ENCODE data around the gene RELL1.
A peak's percentile ranks its signal among the peaks of the same experiment; 100 is the strongest.

RELL1 gene

DNA sequence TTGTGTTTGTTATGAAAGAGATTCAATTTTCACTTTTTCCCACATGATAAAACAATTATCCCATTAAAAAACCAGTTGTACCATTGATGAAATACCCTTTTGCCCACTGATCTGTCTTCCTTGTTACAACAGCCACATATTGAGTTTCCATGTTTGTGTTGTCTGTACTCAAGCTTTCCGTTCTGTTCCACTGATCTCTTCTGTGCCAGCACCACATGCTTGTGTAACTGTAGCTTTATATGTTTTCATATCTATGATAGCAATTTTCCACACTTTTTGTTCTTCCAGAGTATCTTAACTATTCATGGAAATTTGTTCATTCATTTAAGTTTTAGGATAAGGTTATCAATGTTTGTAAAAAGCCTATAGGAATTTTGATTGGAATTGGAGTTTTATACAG lies 24.3 kb upstream of the RELL1 start:
- no peak overlapping the region for H3K27ac Mint-ChIP-seq
- H3K9me3 Mint-ChIP-seq: no peaks in the 10 kb centered on the region
- H3K4me1 Mint-ChIP-seq: no peaks in the 10 kb centered on the region
- H3K36me3 Mint-ChIP-seq: no peaks in the 10 kb centered on the region
- H3K27me3 Mint-ChIP-seq: no peaks in the 10 kb centered on the region
- no peak overlapping the region for H3K4me3 Mint-ChIP-seq

DNA sequence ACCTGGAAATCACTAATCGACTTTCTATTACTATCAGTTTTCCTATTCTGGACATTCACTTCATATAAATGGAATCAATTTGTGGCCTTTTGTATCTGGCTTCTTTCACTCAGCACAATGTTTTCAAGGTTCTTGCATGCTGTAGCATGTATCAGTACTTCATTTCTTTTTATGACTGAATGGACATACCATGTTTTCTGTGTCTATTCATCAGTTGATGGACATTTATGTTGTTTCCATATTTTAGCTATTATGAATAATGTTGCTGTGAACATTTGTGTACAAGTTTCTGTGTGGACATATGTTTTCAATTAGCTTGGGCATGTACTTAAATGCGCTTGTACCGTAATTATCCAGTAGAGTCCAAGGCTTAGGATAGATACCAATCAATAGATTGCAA lies 19.9 kb upstream of the RELL1 start:
- Mint-ChIP-seq H3K4me1 (no peaks in the 10 kb centered on the region), H3K9me3 (no peaks in the 10 kb centered on the region), H3K27ac (no peak overlapping the region), H3K36me3 (no peaks in the 10 kb centered on the region), H3K4me3 (no peak overlapping the region), H3K27me3 (no peaks in the 10 kb centered on the region)

DNA sequence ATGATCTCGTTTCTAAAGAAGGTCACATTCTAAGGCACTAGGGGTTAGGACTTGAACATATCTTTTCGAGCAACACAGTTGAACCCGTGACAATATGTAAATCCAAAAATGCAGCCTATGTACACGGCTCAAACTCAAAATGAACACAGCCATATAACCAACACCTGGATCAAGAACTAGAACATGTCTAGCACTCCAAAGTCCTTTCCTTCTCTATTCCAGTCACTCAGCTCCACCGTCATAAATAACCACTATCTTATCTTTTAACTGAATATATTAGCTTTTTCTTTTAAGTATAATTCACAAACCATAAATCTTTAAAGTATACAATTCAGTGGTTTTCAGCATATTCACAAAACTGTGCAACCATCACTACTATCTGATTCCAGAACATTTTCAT lies 19.4 kb upstream of the RELL1 start:
- Mint-ChIP-seq H3K9me3 (no peaks in the 10 kb centered on the region), H3K4me1 (no peaks in the 10 kb centered on the region), H3K27me3 (no peaks in the 10 kb centered on the region), H3K4me3 (no peak overlapping the region), H3K36me3 (no peaks in the 10 kb centered on the region), H3K27ac (no peak overlapping the region)

DNA sequence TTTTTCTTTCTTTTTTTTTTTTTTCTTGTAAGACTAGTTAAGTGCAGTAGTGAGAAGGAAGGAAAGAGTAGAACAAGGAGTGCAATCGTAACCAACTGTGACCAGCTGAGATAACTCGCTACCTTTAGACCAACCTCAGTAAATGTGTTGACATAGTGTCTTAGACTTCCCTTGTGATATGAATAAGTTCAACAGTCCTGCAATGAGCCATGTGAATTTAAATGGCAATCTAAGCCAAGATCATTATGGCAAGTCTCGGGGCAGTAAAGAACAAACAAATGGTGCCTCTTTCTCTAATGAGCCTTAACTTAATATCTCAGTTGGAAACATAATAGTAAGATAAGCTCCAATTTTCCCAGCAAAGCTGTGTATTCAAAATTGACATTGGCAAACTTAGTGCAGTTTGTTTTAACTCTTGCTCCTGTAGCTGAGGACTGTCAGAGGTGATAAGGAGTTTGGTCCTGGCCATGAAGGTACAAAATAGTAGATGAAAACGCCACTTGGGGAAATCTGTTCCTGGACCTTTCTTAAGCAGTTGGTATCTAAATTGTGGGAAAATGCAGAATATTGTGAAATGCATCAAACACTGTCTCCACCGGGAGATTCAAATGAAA lies 13.8 kb upstream of the RELL1 start:
- Mint-ChIP-seq H3K9me3 (no peaks in the 10 kb centered on the region), H3K4me3 (no peak overlapping the region), H3K27ac (no peak overlapping the region)

DNA sequence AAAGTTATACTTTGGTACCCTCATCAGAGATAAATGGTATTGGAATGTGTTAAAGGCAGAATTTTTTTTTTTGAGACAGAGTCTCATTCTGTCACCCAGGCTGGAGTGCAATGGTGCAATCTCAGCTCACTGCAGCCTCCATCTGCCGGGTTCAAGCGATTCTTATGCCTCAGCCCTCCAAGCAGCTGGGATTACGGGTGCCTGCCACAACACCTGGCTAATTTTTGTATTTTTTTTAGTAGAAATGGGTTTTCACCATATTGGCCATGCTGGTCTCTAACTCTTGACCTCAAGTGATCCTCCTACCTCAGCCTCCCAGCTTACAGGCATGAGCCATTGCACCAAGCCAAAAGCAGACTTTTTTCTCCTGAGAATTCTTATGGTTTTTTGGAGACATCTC lies 11.4 kb upstream of the RELL1 start:
- no peaks in the 10 kb centered on the region for H3K4me1 Mint-ChIP-seq
- no peaks in the 10 kb centered on the region for H3K27me3 Mint-ChIP-seq
- no peaks in the 10 kb centered on the region for H3K9me3 Mint-ChIP-seq
- H3K4me3 Mint-ChIP-seq: no peak overlapping the region
- H3K36me3 Mint-ChIP-seq: no peaks in the 10 kb centered on the region
- no peak overlapping the region for H3K27ac Mint-ChIP-seq

More for the DNA sequence above, 13.8 kb upstream of the RELL1 start:
- Mint-ChIP-seq H3K27me3 (no peaks in the 10 kb centered on the region), H3K4me1 (no peaks in the 10 kb centered on the region), H3K36me3 (no peaks in the 10 kb centered on the region)

DNA sequence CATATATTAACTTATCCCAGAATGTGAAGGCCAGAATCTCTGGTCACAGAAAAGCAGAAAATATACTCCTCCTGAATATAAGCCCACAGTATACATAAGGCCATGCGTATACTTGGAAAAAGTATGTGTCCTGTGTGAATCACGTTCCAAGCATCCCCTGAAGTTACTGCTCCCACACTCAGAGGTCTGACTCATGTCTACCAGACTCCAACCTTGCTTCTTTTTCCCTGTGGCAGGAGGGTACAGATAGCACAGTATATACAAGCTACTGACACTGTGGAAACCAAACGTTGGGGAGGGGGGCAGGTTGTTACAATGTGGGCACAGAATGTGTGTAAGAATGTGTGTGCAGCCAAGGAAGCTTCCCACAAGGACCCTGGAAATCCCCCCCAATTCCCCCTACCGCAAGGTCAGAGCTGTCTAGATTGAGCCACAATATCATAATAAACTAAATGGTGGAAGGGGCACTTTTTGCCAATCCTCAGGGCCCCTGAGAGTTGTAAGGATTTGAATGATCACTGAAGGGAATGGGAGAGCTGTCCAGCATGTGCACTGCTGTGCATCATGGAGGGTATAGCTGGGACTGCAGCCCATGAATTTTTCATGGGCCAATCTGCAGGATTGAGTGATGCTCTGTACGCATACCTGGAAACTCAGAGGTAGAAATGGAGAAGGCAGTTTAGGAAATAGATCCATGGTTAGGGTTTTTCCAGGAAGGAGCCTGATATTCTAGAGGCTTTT lies 7.4 kb upstream of the RELL1 start:
- no peaks in the 10 kb centered on the region for H3K27me3 Mint-ChIP-seq
- no peak overlapping the region for H3K4me3 Mint-ChIP-seq
- H3K9me3 Mint-ChIP-seq: no peaks in the 10 kb centered on the region
- H3K4me1 Mint-ChIP-seq: no peaks in the 10 kb centered on the region
- H3K36me3 Mint-ChIP-seq: no peaks in the 10 kb centered on the region
- no peak overlapping the region for H3K27ac Mint-ChIP-seq

DNA sequence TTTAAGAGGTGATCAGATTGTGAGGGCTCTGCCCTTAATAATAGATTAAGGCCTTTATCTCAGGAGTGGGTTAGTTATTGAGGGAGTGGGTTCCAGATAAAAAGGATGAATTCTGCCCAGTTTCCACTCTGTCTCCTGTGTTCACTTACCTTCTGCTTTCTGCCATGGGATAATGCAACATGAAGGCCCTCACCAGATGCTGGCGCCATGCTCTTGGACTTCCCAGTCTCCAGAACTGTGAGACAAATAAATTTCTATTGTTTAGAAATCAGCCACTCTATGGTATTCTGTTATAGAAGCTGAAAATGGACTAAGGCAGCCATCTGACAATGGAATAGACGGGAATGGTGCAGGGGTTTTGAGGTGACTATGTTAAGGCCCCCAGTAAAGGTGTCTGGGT lies 6.9 kb upstream of the RELL1 start:
- Mint-ChIP-seq H3K27me3 (no peaks in the 10 kb centered on the region), H3K27ac (no peak overlapping the region), H3K4me3 (no peak overlapping the region), H3K4me1 (no peaks in the 10 kb centered on the region), H3K36me3 (no peaks in the 10 kb centered on the region), H3K9me3 (no peaks in the 10 kb centered on the region)

DNA sequence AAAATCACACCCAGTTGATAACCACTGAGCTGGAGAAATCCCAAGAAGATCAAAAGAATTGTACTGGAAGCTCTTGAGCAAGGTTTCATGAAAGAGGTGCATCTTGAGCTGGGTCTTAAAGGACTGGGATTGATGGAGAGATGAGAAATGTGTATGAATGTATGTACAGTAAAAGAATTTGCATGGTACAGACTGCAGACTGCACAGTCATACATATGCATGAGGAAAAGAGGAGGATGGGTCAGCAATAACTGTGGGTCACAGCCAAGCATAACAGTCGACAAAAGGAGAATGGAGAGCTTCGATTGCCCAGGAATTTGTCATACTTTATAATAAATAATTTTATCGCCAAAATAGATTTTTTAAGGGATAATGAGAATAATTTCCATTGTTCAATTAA lies 4.8 kb upstream of the RELL1 start:
- Mint-ChIP-seq H3K27me3 (no peaks in the 10 kb centered on the region), H3K4me1 (no peaks in the 10 kb centered on the region), H3K27ac (no peak overlapping the region), H3K36me3 (no peaks in the 10 kb centered on the region), H3K4me3 (no peak overlapping the region), H3K9me3 (no peaks in the 10 kb centered on the region)

DNA sequence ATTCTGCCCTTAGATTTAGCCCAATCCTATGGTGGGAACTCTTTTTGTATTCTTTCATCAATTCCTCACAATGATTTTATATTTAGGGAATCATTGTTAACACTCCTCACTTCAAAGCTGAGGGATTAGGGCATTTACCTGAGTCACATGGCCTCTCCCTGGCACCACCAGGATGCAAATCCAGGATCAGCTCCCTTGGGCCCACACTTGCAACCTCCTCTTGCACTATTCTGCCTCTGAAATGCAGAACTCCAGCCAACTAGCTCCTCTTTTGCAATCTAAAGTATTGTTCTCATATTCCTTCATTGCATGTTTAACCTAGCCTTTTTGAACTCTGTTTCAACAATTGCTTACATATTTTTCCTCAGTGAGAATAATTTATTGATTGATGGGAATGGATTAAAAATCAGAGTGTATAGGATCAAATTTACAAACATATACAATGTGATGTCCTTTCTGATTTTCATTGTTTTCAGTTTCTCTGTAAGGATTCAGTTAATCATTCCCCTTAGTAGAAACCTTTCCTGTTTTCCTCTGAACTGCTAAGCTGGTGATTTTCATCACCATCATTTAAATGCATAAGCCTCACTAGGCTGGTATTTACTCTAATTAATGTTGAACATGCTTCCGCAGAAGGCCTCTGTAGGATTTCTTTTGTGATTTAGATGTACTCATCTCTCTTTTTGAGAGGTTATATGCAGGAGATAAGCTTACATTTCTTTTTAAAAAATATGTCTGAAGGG lies 3.3 kb upstream of the RELL1 start:
- Mint-ChIP-seq H3K27ac (peak overlapping the region; percentile 25), H3K4me3 (no peak overlapping the region), H3K36me3 (no peaks in the 10 kb centered on the region), H3K9me3 (no peaks in the 10 kb centered on the region), H3K4me1 (peaks cover 10% of the 10 kb centered on the region), H3K27me3 (no peaks in the 10 kb centered on the region)

DNA sequence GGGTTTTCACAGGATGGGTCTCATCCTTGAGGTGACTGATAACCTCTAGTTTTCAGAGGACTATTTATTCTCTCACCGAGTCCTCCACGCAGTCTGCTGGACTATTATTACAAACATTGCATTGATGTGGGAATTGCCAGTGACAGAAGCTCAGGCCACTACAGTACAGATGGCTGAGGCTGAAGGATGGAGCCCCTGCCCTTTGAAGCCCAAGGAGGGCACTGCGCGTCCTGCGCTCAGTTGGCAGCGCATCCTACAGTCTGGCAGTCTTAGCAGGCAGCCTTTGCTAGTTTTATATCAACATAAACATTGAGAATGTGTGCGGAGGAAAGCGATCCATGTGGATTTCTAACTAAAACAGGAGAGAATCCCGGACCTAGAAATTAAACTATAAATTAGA lies 1.5 kb upstream of the RELL1 start:
- H3K27me3 Mint-ChIP-seq: no peaks in the 10 kb centered on the region
- peaks cover 1% of the 10 kb centered on the region for H3K36me3 Mint-ChIP-seq

DNA sequence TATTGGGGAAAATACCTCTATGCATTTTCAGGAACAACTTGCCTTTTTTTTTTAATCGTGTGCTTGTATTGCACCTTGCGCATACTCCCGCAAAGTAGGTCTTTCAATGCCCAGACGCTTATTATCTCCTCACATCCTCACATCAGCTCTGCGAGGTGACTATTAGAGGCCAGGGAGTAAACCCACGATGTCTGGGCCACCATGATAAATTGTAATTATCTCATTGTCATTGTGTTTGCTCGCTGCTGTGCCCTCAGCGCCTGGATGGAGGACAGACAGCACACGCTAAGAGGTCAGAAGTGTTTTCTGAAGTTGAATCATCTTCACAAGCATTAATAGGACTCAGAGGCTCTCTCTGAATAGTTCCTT lies 1.0 kb upstream of the RELL1 start:
- peak overlapping the region; percentile 14 for H3K27ac Mint-ChIP-seq
- H3K36me3 Mint-ChIP-seq: peaks cover 1% of the 10 kb centered on the region
- H3K9me3 Mint-ChIP-seq: no peaks in the 10 kb centered on the region

More for the DNA sequence above, 1.5 kb upstream of the RELL1 start:
- H3K4me3 Mint-ChIP-seq: no peak overlapping the region
- no peaks in the 10 kb centered on the region for H3K9me3 Mint-ChIP-seq
- H3K27ac Mint-ChIP-seq: no peak overlapping the region
- H3K4me1 Mint-ChIP-seq: peaks cover 23% of the 10 kb centered on the region

DNA sequence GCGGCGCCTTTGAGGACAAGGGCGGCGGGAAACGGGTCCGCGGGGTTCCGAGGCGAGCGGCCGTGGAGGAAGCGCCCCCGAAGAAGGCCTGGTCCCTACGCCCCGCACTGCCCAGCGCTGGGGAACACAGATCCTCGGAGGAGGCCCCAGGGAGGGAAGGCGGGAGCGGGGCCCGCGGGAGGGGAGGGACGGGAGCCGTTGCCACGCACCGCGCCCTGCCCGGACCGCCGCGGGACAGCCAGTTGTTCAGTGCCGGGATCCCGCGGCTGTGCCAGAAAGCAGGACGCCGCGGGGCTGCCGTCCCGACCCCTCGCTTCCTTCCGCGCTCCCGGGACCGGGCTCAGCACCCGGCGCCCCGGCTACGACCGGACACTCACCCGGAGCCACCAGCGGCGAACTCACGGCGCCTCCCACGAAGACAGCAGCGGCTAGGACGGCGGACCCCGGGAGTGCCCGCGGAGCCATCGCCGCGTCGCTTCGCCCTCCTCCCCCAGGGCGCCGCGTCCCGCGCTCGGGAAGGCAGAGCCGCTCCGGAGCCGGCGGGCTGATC lies 278 bp downstream of the RELL1 start:
- Mint-ChIP-seq H3K27ac (no peak overlapping the region), H3K36me3 (peaks cover 1% of the 10 kb centered on the region), H3K4me1 (peaks cover 32% of the 10 kb centered on the region), H3K9me3 (no peaks in the 10 kb centered on the region), H3K27me3 (no peaks in the 10 kb centered on the region), H3K4me3 (peak overlapping the region; percentile 91)

More for the DNA sequence above, 1.0 kb upstream of the RELL1 start:
- peaks cover 28% of the 10 kb centered on the region for H3K4me1 Mint-ChIP-seq
- peak overlapping the region; percentile 91 for H3K4me3 Mint-ChIP-seq
- H3K27me3 Mint-ChIP-seq: no peaks in the 10 kb centered on the region

DNA sequence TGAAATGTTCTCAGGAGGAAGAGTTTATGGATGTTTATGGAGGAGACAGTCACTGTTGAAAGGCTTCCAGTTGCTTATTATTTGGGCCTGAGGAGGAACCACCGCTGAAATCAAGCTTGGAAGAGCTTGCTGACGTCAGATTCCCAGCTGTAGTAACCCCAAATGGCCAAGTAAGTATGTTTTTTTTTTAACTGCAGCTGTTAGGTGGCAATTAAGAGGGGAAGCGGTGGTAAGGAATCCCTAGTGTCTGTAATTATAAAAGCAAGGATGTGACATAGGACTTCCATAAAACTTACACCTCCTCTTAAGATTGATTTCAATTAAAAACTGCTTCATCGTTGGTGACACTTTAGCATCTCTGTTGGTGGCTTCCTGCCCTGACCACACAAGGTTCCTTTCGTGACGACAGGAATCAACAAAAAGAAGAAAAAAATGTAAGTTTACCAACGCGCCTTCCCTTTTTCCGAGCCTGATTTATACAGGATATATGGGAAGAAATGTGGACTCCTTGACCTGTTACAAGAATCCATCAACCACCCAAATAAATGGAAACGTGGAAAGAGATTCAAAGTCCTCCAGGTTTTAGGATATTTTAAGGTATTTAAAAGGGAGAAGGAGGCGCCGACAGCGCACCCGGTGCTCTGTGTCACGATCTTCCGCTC lies 884 bp downstream of the RELL1 start:
- Mint-ChIP-seq H3K4me3 (peak overlapping the region; percentile 91), H3K27me3 (no peaks in the 10 kb centered on the region), H3K36me3 (peaks cover 1% of the 10 kb centered on the region), H3K9me3 (no peaks in the 10 kb centered on the region), H3K27ac (peak overlapping the region; percentile 88), H3K4me1 (peaks cover 32% of the 10 kb centered on the region)

DNA sequence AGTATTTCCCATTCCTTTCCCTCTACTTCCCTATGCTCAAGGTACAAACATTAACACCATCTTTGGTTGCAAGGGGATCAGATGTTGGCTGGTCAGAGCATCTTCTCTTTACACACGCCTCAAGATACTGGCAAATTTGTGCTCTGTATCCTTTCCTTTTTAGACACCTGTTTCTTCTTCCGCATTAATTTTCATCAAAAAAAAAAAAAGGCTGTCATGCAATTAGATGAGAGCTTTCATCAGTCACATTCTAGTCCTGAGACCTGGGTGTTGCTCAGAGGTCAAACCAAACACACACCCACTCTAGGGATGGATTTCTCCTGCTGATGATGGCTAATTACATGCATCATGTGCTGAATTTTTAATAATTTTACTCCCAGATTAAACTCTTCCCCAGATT lies 2.0 kb downstream of the RELL1 start:
- Mint-ChIP-seq H3K4me1 (peaks cover 32% of the 10 kb centered on the region), H3K27ac (peak overlapping the region; percentile 26)

DNA sequence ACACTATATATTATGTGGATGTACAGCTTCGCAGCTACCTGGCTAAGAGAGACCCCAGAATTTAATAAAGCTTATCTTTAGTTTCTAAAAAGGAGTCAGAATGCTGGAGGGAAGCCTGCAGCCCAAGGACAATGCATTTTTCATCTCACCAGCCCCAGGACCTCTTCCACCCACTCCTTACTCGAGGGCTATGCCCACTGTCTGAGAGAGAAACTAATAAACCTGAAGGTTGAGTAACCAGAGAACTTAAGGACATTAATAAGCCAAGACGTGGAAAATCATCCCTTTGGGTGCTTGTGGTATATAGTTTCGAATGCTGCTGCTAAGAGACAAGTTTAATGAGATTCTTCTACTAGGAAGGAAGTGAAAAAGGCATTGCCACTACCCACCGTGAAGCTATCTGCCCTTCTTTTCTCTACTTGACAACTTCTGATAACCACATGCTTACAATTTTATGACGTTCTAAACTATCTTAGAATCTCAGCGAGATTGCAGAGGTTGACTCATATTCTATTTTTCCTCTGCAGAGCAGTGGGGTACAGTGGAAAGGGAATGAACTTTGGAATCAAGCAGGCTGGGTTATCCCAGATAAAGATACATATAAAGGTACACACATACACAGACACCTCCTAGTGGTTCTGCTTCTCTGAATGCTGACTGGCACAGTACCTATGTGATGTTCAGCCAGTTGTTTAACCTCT lies 3.3 kb downstream of the RELL1 start:
- Mint-ChIP-seq H3K27ac (peak overlapping the region; percentile 87), H3K4me1 (peaks cover 37% of the 10 kb centered on the region), H3K36me3 (peaks cover 1% of the 10 kb centered on the region), H3K27me3 (no peaks in the 10 kb centered on the region), H3K9me3 (no peaks in the 10 kb centered on the region), H3K4me3 (peak overlapping the region; percentile 60)

More for the DNA sequence above, 2.0 kb downstream of the RELL1 start:
- Mint-ChIP-seq H3K4me3 (peak overlapping the region; percentile 91), H3K36me3 (peaks cover 1% of the 10 kb centered on the region), H3K9me3 (no peaks in the 10 kb centered on the region), H3K27me3 (no peaks in the 10 kb centered on the region)

All from activated naive CD4-positive, alpha-beta T cell treated with anti-CD3 and anti-CD28 coated beads, Interleukin-2, amount 50 U/mL, for 24 hours (primary cell).